ENCODE measurements around the gene C19orf12.
A peak's percentile ranks its signal among the peaks of the same experiment; 100 is the strongest.
"Not testable (repeated sequence)": the region's sequence is repeated elsewhere in the genome, so short reads cannot be mapped to it uniquely, and the experiment has no call there.

The C19orf12 gene

GRCh38 chr19:29675120-29675649 is 39.9 kb downstream of the C19orf12 start:
- DNase-seq, result no peak

GRCh38 chr19:29674374-29675119 is 40.5 kb downstream of the C19orf12 start:
- DNase-seq, result peak in 1 of 2 experiments; percentile 16

DNA sequence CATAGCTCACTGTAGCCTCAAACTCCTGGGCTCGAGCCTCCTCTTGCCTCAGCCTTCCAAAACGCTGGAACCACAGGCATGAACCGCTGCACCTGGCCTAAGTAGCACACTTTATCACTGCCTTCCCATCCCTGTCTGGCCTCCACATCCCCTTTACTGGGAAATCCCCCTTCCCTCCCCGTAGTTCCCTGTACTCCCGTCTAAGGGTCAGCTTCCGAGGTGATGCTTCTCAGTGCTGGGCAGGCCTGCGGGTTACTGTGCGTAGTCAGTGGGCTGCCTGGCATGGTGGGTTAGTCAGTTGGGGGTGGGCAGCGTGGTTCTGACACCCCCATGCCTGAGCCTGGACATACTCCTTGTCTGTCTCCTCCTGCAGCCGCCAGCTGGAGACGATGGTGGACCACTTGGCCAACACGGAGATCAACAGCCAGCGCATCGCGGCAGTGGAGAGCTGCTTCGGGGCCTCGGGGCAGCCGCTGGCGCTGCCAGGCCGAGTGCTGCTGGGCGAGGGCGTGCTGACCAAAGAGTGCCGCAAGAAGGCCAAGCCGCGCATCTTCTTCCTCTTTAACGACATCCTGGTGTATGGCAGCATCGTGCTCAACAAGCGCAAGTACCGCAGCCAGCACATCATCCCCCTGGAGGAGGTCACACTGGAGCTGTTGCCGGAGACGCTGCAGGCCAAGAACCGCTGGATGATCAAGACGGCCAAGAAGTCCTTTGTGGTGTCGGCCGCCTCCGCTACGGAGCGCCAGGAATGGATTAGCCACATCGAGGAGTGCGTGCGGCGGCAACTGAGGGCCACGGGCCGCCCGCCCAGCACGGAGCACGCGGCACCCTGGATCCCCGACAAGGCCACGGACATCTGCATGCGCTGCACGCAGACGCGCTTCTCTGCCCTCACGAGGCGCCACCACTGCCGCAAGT is 41.4 kb downstream of the C19orf12 start:
- peak in 1 of 2 experiments; percentile 13 for DNase-seq

GRCh38 chr19:29672933-29673336 is 42.1 kb downstream of the C19orf12 start:
- peak; percentile 87 to 89 for DNase-seq

GRCh38 chr19:29672319-29672932 is 42.6 kb downstream of the C19orf12 start:
- peak in 1 of 2 experiments; percentile 46 for DNase-seq

DNA sequence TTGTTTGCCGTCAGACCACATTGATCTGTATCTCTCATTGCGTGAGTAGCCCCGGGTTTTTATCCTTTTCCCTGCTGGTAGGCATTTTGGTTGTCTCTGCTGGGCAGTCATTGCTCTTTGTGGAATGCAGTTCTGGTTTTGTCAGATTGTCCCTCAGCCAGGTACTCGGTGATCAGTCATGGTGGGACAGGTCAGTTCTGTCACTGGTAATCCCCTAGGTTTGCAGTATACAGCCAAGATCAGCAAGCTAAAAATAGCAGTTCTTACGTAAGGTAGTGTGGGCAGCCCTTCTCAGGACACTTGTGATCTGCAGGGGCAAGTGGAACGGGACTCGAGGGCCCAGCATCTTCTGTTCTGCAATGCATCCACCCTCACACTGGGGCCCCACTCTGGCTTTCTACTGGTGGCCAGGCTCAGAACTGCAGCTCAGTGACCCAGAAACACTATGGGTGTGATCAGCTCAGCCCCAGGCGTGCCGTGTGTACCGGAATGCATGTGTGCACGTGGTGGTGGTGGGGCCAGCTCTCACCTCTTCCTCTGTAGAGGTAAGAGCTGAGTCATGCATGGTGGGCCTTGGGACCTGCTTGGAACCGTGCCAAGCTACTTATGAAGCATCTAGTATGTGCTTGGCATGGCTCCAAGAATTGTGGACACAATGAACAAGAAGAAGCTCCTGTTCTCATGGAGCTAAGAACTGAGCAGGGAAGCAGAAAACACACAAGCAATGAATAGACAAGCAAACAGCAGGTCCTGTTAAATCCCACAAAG is 43.5 kb downstream of the C19orf12 start:
- DNase-seq, result peak; percentile 87 to 90

DNA sequence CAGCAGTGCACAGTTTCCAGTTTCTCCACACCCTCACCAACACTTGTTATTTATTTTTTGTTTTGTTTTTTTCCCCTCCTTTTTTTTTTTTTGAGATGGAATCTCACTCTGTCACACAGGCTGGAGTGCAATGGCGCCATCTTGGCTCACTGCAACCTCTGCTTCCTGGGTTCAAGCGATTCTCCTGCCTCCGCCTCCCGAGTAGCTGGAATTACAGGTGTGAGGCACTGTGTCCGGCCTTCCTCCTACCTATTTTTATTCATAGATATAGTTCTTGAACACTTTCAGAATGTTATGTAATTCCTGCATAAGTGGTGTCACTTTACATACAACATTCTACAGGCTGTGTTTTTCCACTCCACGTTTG is 44.1 kb downstream of the C19orf12 start:
- DNase-seq, result not testable (repeated sequence)

GRCh38 chr19:29670255-29670654 is 44.8 kb downstream of the C19orf12 start:
- no peak for DNase-seq

DNA sequence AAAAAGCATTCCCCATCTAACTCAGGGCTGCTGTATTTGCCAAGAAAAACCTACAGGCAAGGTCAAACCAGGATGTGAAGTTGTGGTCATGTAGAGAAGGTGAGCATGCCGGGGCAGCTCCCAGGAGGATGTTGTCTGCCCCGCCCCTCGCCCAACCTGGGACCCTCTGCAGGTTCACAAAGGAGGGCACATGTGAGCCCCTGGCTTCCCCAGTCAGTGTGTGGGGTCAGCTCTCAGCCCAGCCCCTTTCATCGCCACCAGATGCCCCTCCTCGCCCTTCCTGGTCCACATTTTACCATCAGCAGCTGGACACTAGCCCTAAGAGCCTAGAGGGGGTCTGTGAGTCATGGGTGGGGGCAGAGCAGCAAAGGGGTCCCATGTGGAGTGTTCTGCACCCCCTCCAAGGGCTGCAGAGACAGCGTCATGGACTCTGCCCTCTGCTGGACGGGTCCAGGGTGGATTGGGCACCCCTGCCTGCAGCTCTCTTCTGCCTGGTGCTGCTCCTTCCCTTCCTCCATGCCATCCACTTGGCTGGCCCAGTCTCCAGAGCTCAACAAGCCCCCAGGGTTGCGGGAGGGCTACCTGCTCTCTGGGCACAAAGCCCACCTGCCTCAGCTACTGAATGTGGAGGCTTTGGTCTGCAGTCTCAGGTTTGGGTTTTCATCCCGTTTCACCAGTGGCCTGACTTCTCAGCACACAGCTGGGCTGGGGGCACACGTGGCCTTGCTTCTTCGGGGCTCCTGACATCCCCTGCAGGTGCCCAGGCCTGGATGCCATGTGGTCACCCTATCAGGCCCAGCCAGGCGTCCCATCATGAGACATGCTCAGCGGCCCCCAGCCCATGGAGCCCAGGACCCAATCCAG is 46.1 kb downstream of the C19orf12 start:
- DNase-seq, result peak in 1 of 2 experiments; percentile 25

- DNase-seq, result peak; percentile 74 to 77
Measured at GRCh38 chr19:29667901-29668341, 47.1 kb downstream of the C19orf12 start.

GRCh38 chr19:29667387-29667783 is 47.7 kb downstream of the C19orf12 start:
- DNase-seq, result no peak

GRCh38 chr19:29666578-29667386 is 48.3 kb downstream of the C19orf12 start:
- DNase-seq, result peak; percentile 57 to 58

DNA sequence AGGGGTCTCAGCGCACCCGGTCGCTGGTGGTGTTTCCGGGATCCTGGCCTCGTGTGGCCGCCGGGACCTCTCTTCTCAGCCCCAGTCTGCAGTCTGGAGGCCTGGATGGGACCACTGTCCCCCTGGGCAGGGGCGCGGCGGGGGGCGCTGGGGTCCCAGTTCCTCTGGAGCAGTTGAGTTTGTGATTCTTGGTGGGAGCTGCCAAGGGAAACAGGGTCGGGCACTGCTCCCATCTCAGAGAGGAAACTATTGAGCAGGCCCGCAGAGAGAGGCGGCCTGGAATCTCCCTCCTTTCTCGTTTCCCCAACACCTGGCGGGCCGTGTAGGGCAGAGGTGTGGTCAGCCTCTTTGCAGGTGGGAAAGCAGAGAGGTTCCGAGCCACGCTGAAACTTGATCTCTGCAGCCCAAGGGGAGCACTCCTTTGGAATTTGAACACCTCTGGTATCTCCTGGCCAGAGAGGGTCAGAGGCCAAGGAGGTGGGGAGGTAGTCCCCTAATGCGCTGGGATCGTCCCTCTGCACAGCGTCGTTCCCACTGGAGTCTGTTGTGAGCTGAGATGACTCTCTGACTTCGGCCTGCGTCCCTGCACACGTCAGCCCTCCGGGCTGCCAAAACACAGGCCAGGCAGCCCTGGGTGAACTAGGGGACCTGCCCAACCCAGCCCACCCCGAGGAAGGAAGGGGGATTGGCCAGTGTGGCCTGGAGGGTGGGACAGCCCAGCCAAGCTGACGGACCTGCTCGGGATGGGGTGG is 49.1 kb downstream of the C19orf12 start:
- DNase-seq, result peak in 1 of 2 experiments; percentile 47

DNA sequence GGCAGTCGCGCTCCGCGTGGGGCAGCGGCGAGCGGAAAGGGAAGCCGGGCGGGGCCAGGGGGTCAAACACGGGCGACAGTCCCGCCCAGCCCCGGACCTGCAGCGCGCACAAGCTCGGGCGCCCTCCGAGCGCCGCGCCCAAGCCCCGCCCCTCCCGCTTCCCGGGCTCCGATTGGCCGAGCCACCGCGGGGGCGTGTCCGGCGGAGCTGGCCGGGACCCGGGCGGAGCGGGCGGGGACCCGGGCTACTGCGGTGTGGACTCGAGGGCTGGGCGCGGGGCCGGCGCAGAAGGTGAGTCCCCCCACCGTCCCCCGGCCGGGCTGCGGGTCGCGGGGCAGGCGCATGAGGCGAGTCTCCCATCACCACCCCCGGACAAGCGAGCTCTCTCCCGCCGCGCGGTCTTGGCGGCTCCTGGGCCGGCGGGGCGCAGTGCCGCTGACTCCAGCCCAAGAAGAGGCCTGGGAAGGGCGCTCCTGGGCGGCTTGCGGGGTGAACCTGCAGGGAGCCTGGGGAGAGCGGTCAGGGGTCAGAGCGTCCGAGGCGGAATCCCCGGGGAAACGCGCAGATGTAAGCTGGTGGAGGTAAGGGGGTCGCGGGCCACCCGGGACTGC is 49.7 kb downstream of the C19orf12 start, which contains the start of gene PLEKHF1:
Gene PLEKHF1 (plus strand): TSS at position 247 of the 611 bp plus-strand sequence. CDS start 8,379 bp downstream, outside the sequence.
- peak; percentile 92 to 94 for DNase-seq

DNA sequence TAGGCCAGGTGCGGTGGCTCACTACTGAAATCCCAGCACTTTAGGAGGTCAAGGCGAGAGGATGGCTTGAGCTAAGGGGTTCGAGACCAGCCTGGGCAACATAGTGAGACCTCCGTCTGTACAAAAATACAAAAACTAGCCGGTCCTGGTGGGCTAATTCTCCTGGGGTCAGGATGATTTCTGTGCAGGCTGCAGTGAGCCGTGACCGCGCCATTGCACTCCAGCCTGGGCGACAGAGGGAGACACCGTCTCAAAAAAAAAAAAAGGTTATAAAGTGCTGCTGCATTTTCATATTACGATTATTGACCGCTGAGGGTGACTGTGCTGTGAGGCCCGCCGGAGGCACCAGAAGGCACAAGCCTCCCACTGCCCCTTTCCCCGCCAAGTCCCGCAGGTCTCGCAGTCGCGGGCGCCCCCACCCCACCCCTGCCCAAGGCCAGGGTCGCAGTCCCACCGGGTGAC is 50.3 kb downstream of the C19orf12 start:
- DNase-seq, result peak in 1 of 2 experiments; percentile 25

- DNase-seq, result no peak
Measured at GRCh38 chr19:29663861-29664752, 51.0 kb downstream of the C19orf12 start.

DNA sequence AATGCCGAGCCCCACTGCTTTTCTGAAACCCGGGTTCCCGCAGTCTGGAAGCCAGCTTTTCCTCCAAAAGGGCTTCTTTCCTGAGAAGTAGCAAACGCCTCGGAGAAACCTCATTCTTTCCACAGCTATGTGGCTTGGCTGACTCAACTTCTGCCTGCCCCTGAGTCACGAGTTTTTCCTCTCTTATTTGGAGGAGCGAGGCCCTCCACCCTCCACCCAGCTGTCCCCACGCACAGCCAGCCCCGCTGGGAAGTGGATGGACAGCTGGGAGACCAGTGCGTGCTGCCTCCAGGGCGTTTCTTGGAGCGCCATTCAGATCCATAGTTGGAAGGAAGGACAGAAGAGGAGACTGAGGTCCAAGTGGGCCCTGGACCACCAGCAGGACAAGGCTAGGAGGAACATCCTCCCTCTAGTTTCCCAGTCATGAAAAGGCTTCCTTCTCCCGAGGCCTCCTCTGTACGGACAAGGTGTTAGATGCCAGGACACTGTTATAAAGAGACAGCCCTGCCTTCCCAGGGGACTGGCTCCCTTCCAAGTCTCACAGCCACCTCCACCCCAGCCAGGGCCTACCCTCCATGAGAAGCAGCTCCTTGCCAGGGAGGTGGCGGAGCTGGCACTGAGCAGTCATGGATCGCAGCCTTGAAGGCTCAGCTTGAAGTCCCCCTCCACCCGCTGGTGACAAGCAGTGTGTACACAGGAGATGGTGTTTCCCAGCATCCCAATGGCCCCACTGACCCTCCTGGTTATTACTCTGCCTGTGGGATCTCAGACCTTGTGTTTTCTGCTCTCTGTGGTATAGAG is 52.3 kb downstream of the C19orf12 start:
- peak; percentile 65 to 70 for DNase-seq

All from activated T-cell treated with anti-CD3 and anti-CD28 coated beads, Interleukin-2, amount 50 U/mL, for 48 hours (primary cell).